Endothelial cell of umbilical vein (primary cell): ENCODE data around the gene ITIH6. TPM values are rescaled to one million over a fixed set of nuclear protein-coding genes. Genes with fewer than 3 reads are reported as not detected.
"Not testable (repeated sequence)": the region's sequence is repeated elsewhere in the genome, so short reads cannot be mapped to it uniquely, and the experiment has no call there.

Source experiments
- BruUV-seq: library from RNA; stranded (reverse); fragments of 400-500 nt; replicated peaks from 2 replicates; lab custom pipeline; 2021; lab: Mats Ljungman, UMichigan
- CTCF ChIA-PET: fragments of 300-600, 350-600 bp; sonication (Branson Sonifier 250); formaldehyde crosslinking; loops from one replicate; lab custom pipeline; 2021; ENCODE audit warnings: antibody characterized with exemption, inconsistent platforms; lab: Charles Lee
- POLR2A ChIA-PET: fragments of 300-600, 350-600 bp; sonication (Branson Sonifier 250); formaldehyde crosslinking; loops from one replicate; lab custom pipeline; 2021; ENCODE audit warnings: antibody characterized with exemption, inconsistent platforms; lab: Charles Lee
- DNase-seq: peaks from one replicate; pipeline ENCODE4 v3.0.0-alpha.2; 2011; ENCODE audit warnings: low read depth, low spot score
- FAIRE-seq: peaks from 2 replicates; lab custom pipeline; 2011; peaks lifted over from hg19 to GRCh38; lab: Jason Lieb, UNC
- H2AFZ ChIP-seq: 2 replicates; pipeline ENCODE4 v1.6.0; 2012; ENCODE audit warnings: low read depth, low read length, control low read depth, inconsistent platforms
- H3K27ac ChIP-seq: 2 replicates; pipeline ENCODE4 v1.5.1; 2011; ENCODE audit warnings: low read depth, mild to moderate bottlenecking, control low read depth, low read length, moderate library complexity; ENCODE audit not compliant: insufficient read depth
- H3K27me3 ChIP-seq, 2 experiments: 2 replicates each; pipeline versions ENCODE4 v1.6.0 to v1.6.1; 2011; ENCODE audit warnings: low read length in 2 of 2, mixed read lengths in 1 of 2; ENCODE audit not compliant: control insufficient read depth in 2 of 2, insufficient read depth in 2 of 2
- H3K36me3 ChIP-seq, 2 experiments: 2 replicates in 1 of 2; 3 replicates in 1 of 2; pipeline ENCODE4 v1.5.1; 2011; ENCODE audit warnings: low read length in 2 of 2, mild to moderate bottlenecking in 1 of 2, moderate library complexity in 1 of 2; ENCODE audit not compliant: control insufficient read depth in 2 of 2, insufficient read depth in 2 of 2; ENCODE audit errors: extremely low read depth in 1 of 2
- H3K4me1 ChIP-seq: 3 replicates; pipeline ENCODE4 v1.5.1; 2011; ENCODE audit warnings: mild to moderate bottlenecking, low read length; ENCODE audit not compliant: control insufficient read depth, insufficient read depth; ENCODE audit errors: extremely low read depth
- H3K4me2 ChIP-seq: 2 replicates; pipeline ENCODE4 v1.6.1; 2011; ENCODE audit warnings: low read length, control low read depth, mixed read lengths; ENCODE audit not compliant: insufficient read depth
- H3K4me3 ChIP-seq, 3 experiments: fragments of 200-600 bp in 1 of 3; sonication (generic), shearing (Covaris generic) in 1 of 3; replicated peaks in 1 of 3; 2 replicates each; pipeline ENCODE4 v1.5.1; 2011 to 2016; ENCODE audit warnings: control low read depth in 3 of 3, low read length in 3 of 3, mild to moderate bottlenecking in 2 of 3, inconsistent platforms in 1 of 3, low read depth in 1 of 3, moderate library complexity in 1 of 3; ENCODE audit not compliant: insufficient read depth in 1 of 3
- H3K79me2 ChIP-seq: 2 replicates; pipeline ENCODE4 v1.6.0; 2012; ENCODE audit warnings: low read length, inconsistent platforms; ENCODE audit not compliant: control insufficient read depth, insufficient read depth
- H3K9ac ChIP-seq: replicated peaks from 2 replicates; pipeline ENCODE3; 2011; ENCODE audit warnings: low read length, control low read depth; ENCODE audit not compliant: insufficient read depth; ENCODE audit errors: extremely low read depth
- H3K9me1 ChIP-seq: replicated peaks from 3 replicates; pipeline ENCODE4 v1.6.0; 2011; ENCODE audit warnings: mild to moderate bottlenecking, low read length; ENCODE audit not compliant: control insufficient read depth, insufficient read depth; ENCODE audit errors: extremely low read depth
- H3K9me3 ChIP-seq: replicated peaks from 2 replicates; pipeline ENCODE4 v1.5.1; 2012; ENCODE audit warnings: low read length, inconsistent platforms; ENCODE audit not compliant: control insufficient read depth, insufficient read depth
- H4K20me1 ChIP-seq: replicated peaks from 2 replicates; pipeline ENCODE3; 2011; ENCODE audit warnings: mild to moderate bottlenecking, low read length; ENCODE audit not compliant: control insufficient read depth, insufficient read depth; ENCODE audit errors: extremely low read depth
- EZH2 ChIP-seq: IDR thresholded peaks from 2 replicates; pipeline ENCODE4 v1.6.1; 2012; ENCODE audit warnings: borderline replicate concordance, low read depth, mild to moderate bottlenecking, moderate library complexity, low read length, inconsistent platforms; ENCODE audit not compliant: severe bottlenecking
- FOS ChIP-seq: IDR thresholded peaks from 2 replicates; pipeline ENCODE4 v1.6.1; 2011; ENCODE audit warnings: mild to moderate bottlenecking, low read length, moderate library complexity, borderline replicate concordance; ENCODE audit not compliant: insufficient read depth
- GATA2 ChIP-seq: IDR thresholded peaks from 2 replicates; pipeline ENCODE4 v1.7.0; 2011; ENCODE audit warnings: low read depth, mild to moderate bottlenecking, moderate library complexity, mixed read lengths, low read length; ENCODE audit not compliant: insufficient read length, insufficient read depth
- JUN ChIP-seq: IDR thresholded peaks from 2 replicates; pipeline ENCODE4 v1.6.1; 2011; ENCODE audit warnings: borderline replicate concordance, low read depth; ENCODE audit not compliant: insufficient read length, insufficient read depth
- MAX ChIP-seq: IDR thresholded peaks from 2 replicates; pipeline ENCODE4 v1.6.1; 2011; ENCODE audit not compliant: insufficient read depth, insufficient read length
- MYC ChIP-seq: IDR thresholded peaks from one replicate; pipeline ENCODE4 v1.6.1; 2011; ENCODE audit warnings: mild to moderate bottlenecking, low read depth, low read length
- POLR2A ChIP-seq: IDR thresholded peaks from 2 replicates; pipeline ENCODE4 v1.6.1; 2012; ENCODE audit warnings: low read depth, mild to moderate bottlenecking, control low read depth, low read length
- POLR2AphosphoS5 ChIP-seq: IDR thresholded peaks from 2 replicates; pipeline ENCODE4 v1.6.1; 2012; ENCODE audit warnings: low read depth, mild to moderate bottlenecking, control low read depth, low read length, moderate library complexity; ENCODE audit not compliant: insufficient read depth
- dilution Hi-C: fragments of 300-500 bp; cut with MboI; formaldehyde crosslinking; loops from one replicate; pipeline ENCODE4 v1.15.0; 2019; ENCODE audit warnings: low sequenced_read_pairs; ENCODE audit not compliant: extremely low pct_ligation_motif_present
- intact Hi-C: fragments of 100-400 bp; cut with micrococcal nuclease; formaldehyde crosslinking; loops from one replicate; pipeline ENCODE4 v1.10.0; 2022
- polyA plus RNA-seq, 4 experiments: library from polyadenylated mRNA; depleted of rRNA in 3 of 4; stranded (reverse) in 3 of 4; unstranded in 1 of 4; fragments of >200 nt; gene quantifications; 2 replicates each; pipeline versions ENCODE4 v1.2.1 to v1.2.3, GENCODE V29; 2011 to 2012; ENCODE audit warnings: missing spikeins in 1 of 4
- total RNA-seq: library from RNA; stranded (reverse); gene quantifications from 2 replicates; pipeline ENCODE4 v1.2.3, GENCODE V29; 2021
- TF ChIP-seq, protein P1 (sequence below), 2 donors: IDR thresholded peaks; 1 replicate in 1 of 2; 2 replicates in 1 of 2; pipeline ENCODE4 v1.5.1; 2011; ENCODE audit warnings: low read length in 2 of 2, mild to moderate bottlenecking in 2 of 2, moderate library complexity in 2 of 2, control low read depth in 1 of 2, inconsistent platforms in 1 of 2, low read depth in 1 of 2; ENCODE audit not compliant: insufficient read depth in 1 of 2; ENCODE audit errors: extremely low read depth in 1 of 2

The ITIH6 gene
- total and polyA plus RNA-seq, 2 donors (not counting 3 experiments of a cell fraction or from before 2014, with no cell fraction given), result not detected

DNA sequence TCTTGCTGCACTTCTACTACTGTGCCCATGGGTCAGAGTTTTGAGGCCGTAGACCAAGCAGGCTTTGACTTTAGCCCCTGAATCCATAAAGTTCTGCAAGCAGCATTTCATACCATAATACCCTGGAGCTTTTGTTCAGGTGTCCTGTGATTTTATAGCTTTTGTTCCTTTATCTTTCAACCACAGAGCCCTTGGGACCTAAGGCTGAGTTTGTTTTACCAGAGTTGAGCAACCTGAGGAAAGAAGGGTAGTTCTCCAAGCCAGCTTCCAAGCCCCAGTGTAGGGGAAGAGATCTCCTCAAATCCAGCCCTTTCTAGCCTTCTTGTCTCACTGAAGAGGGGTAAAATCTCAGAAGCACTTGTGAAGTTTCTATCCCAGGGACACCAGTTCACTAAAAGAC lies 44.6 kb upstream of the ITIH6 start:
- intact Hi-C loops, result no loop called here
- FAIRE-seq, result no peak

GRCh38 chrX:54841184-54841874 lies 43.3 kb upstream of the ITIH6 start:
- H3K4me3 ChIP-seq, H3K4me1 ChIP-seq, H3K79me2 ChIP-seq, H3K4me2 ChIP-seq, H3K27ac ChIP-seq, POLR2A ChIA-PET, FAIRE-seq, H3K9ac ChIP-seq, intact Hi-C loops, H3K36me3 ChIP-seq, H3K9me1 ChIP-seq, CTCF ChIA-PET, DNase-seq, BruUV-seq, H3K9me3 ChIP-seq, H4K20me1 ChIP-seq, H3K27me3 ChIP-seq, H2AFZ ChIP-seq, dilution Hi-C loops: not testable (repeated sequence)

More for the DNA sequence above, 44.6 kb upstream of the ITIH6 start:
- no peaks in the 10 kb centered on the region for H3K9me1 ChIP-seq
- H3K36me3 ChIP-seq, result no peaks in the 10 kb centered on the region
- TF ChIP-seq POLR2AphosphoS5 (no peak), JUN (no peak), EZH2 (no peak), POLR2A (no peak), MYC (no peak), FOS (no peak), GATA2 (no peak), MAX (no peak)
- TF ChIP-seq, protein P1, sequence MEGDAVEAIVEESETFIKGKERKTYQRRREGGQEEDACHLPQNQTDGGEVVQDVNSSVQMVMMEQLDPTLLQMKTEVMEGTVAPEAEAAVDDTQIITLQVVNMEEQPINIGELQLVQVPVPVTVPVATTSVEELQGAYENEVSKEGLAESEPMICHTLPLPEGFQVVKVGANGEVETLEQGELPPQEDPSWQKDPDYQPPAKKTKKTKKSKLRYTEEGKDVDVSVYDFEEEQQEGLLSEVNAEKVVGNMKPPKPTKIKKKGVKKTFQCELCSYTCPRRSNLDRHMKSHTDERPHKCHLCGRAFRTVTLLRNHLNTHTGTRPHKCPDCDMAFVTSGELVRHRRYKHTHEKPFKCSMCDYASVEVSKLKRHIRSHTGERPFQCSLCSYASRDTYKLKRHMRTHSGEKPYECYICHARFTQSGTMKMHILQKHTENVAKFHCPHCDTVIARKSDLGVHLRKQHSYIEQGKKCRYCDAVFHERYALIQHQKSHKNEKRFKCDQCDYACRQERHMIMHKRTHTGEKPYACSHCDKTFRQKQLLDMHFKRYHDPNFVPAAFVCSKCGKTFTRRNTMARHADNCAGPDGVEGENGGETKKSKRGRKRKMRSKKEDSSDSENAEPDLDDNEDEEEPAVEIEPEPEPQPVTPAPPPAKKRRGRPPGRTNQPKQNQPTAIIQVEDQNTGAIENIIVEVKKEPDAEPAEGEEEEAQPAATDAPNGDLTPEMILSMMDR (IDR thresholded peaks at IDR 0.05; ENCODE audit: extremely low read depth in 1 of 2, insufficient read depth in 1 of 2, low read depth in 1 of 2, low read length in 2 of 2), result no peak
- no peak overlapping the region for H3K27ac ChIP-seq
- H2AFZ ChIP-seq, result no peak overlapping the region
- BruUV-seq, result no TSS peak
- H3K4me3 ChIP-seq, result no peak overlapping the region
- POLR2A ChIA-PET, result no interaction called here
- H3K27me3 ChIP-seq, result no peaks in the 10 kb centered on the region
- no peaks in the 10 kb centered on the region for H3K4me1 ChIP-seq
- H3K79me2 ChIP-seq, result no peaks in the 10 kb centered on the region
- H3K4me2 ChIP-seq, result no peak overlapping the region
- no peaks in the 10 kb centered on the region for H4K20me1 ChIP-seq
- H3K9me3 ChIP-seq, result no peaks in the 10 kb centered on the region
- CTCF ChIA-PET, result no interaction called here
- no peak overlapping the region for H3K9ac ChIP-seq
- no peak for DNase-seq
- dilution Hi-C loops, result no loop called here
